Measurements from ENCODE around the gene ZC2HC1B.

Gene ZC2HC1B

DNA sequence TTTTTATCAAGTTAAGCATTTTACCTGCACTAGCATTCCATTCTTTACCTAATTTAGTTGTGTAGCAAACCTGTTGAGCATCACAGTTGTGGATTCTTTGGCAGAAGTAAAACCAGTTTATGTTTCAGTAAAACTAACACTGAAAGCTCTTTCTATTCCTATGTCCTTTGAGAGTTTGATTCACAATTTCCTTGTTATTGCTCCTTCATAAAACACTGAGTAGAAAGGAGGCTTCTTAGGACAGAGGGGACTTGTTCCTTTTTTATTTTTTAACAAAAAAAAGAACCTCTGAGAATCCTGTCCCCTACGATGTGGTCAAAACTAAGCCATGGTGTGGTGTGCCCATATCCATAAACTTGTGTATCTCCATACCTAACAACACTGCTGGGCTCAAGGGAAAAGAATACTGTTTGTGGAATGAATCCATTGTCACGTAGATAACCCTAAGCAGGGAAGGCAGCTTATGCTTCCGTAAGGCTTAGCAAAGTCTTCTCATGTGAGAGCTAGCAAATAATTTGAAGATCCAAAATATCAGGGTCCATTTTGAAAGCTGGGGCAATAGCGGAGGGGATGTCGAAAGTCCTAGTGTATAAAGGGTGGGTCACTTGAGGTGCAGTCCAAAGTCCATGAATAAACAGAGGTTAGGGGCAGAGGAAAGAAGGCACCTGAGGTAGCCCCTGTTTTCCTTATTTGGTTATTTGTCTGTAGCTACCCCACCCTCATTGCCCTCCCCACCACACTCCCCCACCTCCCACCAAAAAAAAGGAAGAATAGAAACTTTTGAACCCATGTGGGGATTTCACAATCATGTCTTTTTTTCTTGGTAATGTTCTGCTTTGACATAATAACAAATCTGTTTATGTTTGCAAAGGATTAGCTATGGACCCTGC lies 72.7 kb downstream of the ZC2HC1B start:
- no peaks in the 10 kb centered on the region for H3K36me3 ChIP-seq (ENCODE audit: control insufficient read depth, insufficient read depth, low read length)
- no peak for DNase-seq (ENCODE audit: extremely low read depth, insufficient read length)
- H3K27me3 ChIP-seq (replicated peaks; ENCODE audit: control insufficient read depth, insufficient read depth, low read length): no peaks in the 10 kb centered on the region
- TF ChIP-seq, protein P1, sequence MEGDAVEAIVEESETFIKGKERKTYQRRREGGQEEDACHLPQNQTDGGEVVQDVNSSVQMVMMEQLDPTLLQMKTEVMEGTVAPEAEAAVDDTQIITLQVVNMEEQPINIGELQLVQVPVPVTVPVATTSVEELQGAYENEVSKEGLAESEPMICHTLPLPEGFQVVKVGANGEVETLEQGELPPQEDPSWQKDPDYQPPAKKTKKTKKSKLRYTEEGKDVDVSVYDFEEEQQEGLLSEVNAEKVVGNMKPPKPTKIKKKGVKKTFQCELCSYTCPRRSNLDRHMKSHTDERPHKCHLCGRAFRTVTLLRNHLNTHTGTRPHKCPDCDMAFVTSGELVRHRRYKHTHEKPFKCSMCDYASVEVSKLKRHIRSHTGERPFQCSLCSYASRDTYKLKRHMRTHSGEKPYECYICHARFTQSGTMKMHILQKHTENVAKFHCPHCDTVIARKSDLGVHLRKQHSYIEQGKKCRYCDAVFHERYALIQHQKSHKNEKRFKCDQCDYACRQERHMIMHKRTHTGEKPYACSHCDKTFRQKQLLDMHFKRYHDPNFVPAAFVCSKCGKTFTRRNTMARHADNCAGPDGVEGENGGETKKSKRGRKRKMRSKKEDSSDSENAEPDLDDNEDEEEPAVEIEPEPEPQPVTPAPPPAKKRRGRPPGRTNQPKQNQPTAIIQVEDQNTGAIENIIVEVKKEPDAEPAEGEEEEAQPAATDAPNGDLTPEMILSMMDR (IDR thresholded peaks at IDR 0.05; ENCODE audit: insufficient read depth, low read length, poor library complexity, severe bottlenecking): no peak
- no peak overlapping the region for H3K4me3 ChIP-seq (replicated peaks; ENCODE audit: low read depth, low read length)

DNA sequence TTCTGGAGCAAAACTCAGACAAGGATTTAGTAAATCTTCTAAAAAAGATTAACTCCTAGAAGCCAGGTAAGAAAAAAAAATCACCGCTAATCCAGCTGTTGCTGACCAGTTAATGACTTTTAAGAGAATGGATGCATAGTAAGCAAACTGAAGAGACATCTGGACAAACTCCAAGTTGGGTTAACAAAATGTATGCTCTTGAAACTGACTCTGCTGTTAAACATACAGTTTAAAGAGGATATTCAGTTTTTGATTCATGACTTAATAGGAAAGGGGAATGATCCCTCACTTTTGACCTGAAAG lies 73.3 kb downstream of the ZC2HC1B start:
- Histone ChIP-seq H3K36me3 (ENCODE audit: control insufficient read depth, insufficient read depth, low read length) (no peaks in the 10 kb centered on the region), H3K4me3 (replicated peaks; ENCODE audit: low read depth, low read length) (no peak overlapping the region), H3K27me3 (replicated peaks; ENCODE audit: control insufficient read depth, insufficient read depth, low read length) (no peaks in the 10 kb centered on the region)
- TF ChIP-seq, protein P1 (IDR thresholded peaks at IDR 0.05; ENCODE audit: insufficient read depth, low read length, poor library complexity, severe bottlenecking): no peak
- DNase-seq (ENCODE audit: extremely low read depth, insufficient read length): no peak

DNA sequence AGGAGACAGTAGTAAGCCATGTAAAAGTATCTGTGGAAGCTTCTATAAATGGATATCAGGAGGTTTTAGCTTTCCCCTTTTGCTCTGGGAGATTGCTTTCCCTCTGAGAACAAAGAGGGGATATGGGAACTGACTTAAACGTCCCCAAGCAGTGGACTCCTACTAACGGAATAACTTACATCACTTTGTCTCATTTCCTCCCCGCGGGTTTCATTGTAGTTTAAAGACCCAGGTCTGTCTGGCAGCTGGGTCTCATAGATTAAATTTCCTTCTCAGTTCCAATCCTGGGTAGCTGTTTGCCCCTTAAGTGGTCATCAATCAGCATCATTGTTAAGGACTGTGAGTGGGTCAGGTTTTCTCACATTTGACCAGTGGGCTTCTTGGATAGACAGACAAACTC lies 75.1 kb downstream of the ZC2HC1B start:
- TF ChIP-seq, protein P1 (IDR thresholded peaks at IDR 0.05; ENCODE audit: insufficient read depth, low read length, poor library complexity, severe bottlenecking): no peak
- no peak overlapping the region for H3K4me3 ChIP-seq (replicated peaks; ENCODE audit: low read depth, low read length)
- H3K27me3 ChIP-seq (replicated peaks; ENCODE audit: control insufficient read depth, insufficient read depth, low read length): no peaks in the 10 kb centered on the region
- H3K36me3 ChIP-seq (ENCODE audit: control insufficient read depth, insufficient read depth, low read length): no peaks in the 10 kb centered on the region
- no peak for DNase-seq (ENCODE audit: extremely low read depth, insufficient read length)

DNA sequence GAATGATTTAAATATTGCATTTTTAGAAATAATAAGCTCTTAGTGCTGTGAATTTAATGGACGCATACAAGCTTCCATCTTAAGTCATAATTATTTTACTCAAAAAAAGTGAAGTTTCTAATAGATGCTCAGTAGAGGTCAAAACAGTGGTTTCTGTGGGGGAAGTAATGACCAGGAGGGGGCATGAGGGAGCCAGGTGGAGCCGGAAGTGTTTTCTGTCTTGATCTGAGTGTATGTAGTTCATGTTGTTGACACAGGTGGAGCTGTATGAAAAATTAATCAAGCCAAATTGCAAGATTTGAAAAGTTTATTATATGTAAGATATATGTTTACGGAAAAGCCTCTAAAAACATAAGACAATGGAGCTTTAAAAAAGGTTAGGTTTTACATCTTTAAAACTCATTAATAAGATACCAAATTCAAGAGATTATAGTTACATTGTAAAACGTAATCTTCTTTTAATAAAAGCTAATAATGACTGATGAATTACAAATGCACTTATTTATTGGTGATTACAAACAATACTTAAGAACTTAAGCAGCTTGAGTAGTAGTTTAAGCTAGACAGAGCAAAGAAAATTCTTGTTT lies 75.8 kb downstream of the ZC2HC1B start:
- no peaks in the 10 kb centered on the region for H3K27me3 ChIP-seq (replicated peaks; ENCODE audit: control insufficient read depth, insufficient read depth, low read length)
- no peaks in the 10 kb centered on the region for H3K36me3 ChIP-seq (ENCODE audit: control insufficient read depth, insufficient read depth, low read length)
- TF ChIP-seq, protein P1 (IDR thresholded peaks at IDR 0.05; ENCODE audit: insufficient read depth, low read length, poor library complexity, severe bottlenecking): peak; percentile 93
- DNase-seq (ENCODE audit: extremely low read depth, insufficient read length): peak; percentile 32
- no peak overlapping the region for H3K4me3 ChIP-seq (replicated peaks; ENCODE audit: low read depth, low read length)

DNA sequence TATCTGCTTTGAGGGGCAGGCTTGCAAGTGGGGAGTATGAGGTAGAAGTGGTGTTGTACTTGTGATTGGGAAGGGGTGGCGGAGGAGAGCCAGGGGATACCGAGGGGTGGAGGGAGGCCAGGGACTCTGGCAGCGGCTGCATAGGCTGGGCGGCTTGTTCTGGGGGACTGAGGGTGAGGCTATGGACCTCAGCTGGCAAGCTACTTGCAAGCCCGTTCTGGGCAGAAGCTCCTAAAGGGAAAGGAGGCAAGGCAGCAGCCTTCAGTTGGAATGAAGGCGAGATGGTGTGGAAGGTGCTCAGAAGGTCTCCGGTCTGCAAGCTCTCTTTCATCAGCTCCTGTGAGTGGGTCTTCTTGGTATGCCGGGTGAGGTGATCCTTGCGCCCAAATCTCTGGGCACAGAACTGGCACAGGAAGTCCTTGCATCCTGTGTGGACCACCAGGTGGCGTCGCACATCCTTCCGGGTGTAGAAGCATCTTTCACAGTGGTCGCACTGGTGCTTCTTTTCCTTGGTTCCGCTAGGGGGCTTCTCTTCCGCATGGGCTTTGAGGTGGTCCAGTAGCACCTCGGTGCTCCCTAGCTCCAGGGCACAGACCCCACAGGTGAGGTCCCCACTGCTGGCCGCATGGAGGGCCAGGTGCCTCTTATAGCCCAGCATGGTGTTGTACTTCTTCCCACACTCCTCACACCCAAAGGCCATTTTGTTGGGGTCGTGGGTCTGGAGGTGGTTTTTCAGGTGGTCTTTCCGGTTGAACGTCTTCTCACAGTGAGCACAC lies 77.8 kb downstream of the ZC2HC1B start:
- TF ChIP-seq, protein P1 (IDR thresholded peaks at IDR 0.05; ENCODE audit: insufficient read depth, low read length, poor library complexity, severe bottlenecking): peak; percentile 89
- H3K27me3 ChIP-seq (replicated peaks; ENCODE audit: control insufficient read depth, insufficient read depth, low read length): no peaks in the 10 kb centered on the region
- no peak overlapping the region for H3K4me3 ChIP-seq (replicated peaks; ENCODE audit: low read depth, low read length)
- peak; percentile 38 for DNase-seq (ENCODE audit: extremely low read depth, insufficient read length)
- no peaks in the 10 kb centered on the region for H3K36me3 ChIP-seq (ENCODE audit: control insufficient read depth, insufficient read depth, low read length)

All from GM06990 (cell line).